Vein endothelial cell (primary cell): Measurements from ENCODE around the gene ASCL3. TPM values are rescaled to one million over a fixed set of nuclear protein-coding genes. Genes with fewer than 3 reads are reported as not detected.

ENCODE experiments used
- small RNA-seq: library from RNA; depleted of rRNA; stranded (forward); fragments of <200 nt; gene quantifications from one replicate; pipeline ENCODE3, GENCODE V24; 2012
- total RNA-seq: library from RNA; depleted of rRNA; stranded (reverse); fragments of >200 nt; gene quantifications from 2 replicates; pipeline ENCODE4 v1.2.3, GENCODE V29; 2012

The ASCL3 gene
- not detected in 2 replicates for total RNA-seq

DNA sequence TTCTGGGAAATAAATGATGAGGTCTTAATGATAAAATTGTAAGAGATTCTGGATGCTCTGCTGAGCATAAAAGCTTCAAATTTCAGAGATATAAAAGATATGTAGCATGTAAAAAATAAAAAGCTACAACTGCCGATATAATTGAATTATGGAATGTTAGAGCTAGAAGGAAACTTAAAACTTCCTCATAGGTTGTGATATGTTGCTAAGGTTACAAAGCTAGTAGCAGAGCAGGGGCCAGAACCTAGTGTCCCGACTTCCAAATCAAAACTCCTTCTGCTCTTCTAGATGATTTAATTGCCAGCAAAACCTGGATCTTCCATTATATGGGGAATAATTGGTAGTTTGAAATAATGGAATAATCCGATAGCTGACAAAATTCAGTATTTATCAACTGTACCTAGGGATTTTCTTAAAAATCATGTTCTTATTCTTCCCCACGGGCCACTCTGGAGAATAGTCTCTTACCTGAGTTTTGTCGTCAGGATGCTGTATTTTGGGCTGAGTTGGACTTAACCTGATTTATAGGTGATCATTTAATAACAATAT, at the start of gene ASCL3:
Gene ASCL3 (minus strand): TSS at position 499 of the 549 bp plus-strand sequence. CDS start 4,855 bp downstream, outside the sequence.

DNA sequence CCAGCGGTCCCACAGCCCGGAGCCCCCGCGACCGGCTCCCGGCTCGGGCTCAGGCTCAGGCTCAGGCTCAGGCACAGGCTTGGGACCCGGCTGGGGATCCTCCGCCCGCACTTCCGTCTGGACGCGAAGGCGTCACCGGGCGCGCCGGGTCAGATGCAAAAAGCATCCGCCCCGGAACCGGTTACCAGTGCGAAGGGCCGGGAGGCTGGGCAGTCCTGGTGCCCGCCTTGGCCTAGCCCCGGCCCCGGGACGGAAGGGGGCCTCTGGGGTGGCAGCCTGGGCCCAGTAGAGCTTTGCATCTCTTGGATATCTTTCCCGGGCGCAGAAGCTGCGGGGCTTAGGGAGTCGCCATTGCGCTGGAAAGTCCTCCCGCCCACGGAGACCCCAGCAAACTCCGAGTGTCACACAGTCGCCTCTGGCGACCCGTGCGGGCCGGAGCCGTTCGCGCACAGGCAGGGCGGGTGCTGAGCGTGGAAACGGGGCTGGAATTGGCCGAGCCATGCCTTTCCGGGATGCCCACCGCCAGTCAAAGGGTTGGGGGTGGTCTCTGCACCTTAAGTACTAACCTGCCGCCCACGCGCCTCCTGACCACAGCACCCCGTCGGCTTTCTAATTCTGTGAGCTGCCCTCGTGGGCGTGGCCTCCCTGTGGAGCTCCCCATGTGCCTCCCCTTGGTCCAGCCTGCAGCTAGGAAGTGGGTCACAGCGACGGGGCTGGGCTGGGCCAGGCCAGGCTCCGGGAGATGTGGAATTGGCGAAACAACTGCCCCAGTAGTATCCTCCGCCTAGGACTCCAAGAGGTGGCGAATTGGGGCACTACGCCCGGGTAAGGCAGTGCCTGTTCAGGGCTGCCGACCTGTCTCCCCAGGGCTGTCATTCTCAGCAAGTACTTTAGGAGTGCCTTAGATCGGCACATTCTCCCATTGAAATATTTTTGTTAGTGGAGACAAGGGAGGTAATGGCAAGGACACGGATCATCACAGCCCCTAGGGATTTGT, 21.8 kb upstream of the ASCL3 start, which contains the start of gene TMEM9B:
Gene TMEM9B (minus strand): TSS at position 119 of the 997 bp plus-strand sequence. CDS start 129 bp downstream, outside the sequence.

GRCh38 chr11:8932564-8933180, 10.1 kb downstream of the ASCL3 start, which contains the start of gene C11orf16:
Gene C11orf16, minus strand, starts transcription at chr11:8932947. Its CDS starts 639 bp downstream, at chr11:8932308.

GRCh38 chr11:8911029-8911823, 31.6 kb downstream of the ASCL3 start, which contains the start of gene AKIP1:
Gene AKIP1, plus strand, starts transcription at chr11:8911189. Its CDS starts 261 bp downstream, at chr11:8911450.

Small RNA genes within 50 kb of the gene (small RNA-seq; reads per million reads assigned to genes)
- not detected for gene RF00019

Other genes with a start within 250 kb of the ASCL3 start
- 23.7 and 30.7 TPM in 2 replicates for gene AKIP1, start 31.8 kb downstream of the ASCL3 start, total RNA-seq
- not detected in 2 replicates for gene C11orf16, start 10.1 kb downstream of the ASCL3 start, total RNA-seq
- gene TMEM9B, start 21.4 kb upstream of the ASCL3 start, total RNA-seq, result 24.5 and 32.9 TPM in 2 replicates
- 6.9 and 10.3 TPM in 2 replicates for gene NRIP3, start 61.0 kb upstream of the ASCL3 start, total RNA-seq
- gene SCUBE2, start 148.6 kb upstream of the ASCL3 start, total RNA-seq, result 0.38 and 0.65 TPM in 2 replicates